GM18951 (cell line): ENCODE data around the gene ARTN.

ENCODE experiments used
- POLR2A ChIP-seq: IDR thresholded peaks from 4 replicates; pipeline ENCODE4 v1.6.1; 2011; ENCODE audit warnings: mild to moderate bottlenecking; ENCODE audit not compliant: insufficient read length, insufficient read depth; ENCODE audit errors: extremely low read depth
- in situ Hi-C: fragments of 300-500 bp; cut with MboI; formaldehyde crosslinking; loops from one replicate; pipeline ENCODE4 v1.12.0; 2022; ENCODE audit warnings: low sequenced_read_pairs, mixed read lengths, inconsistent platforms; ENCODE audit not compliant: unreplicated experiment

The ARTN gene

GRCh38 chr1:43932786-43933385 lies 715 bp upstream of the ARTN start:
- in situ Hi-C loops, result loop anchor here (10.0 kb wide), 2 partner anchors 178 to 398 kb away; partner anchors contain the start of gene PTPRF
- no peak for TF ChIP-seq POLR2A

- in situ Hi-C loops, result loop anchor here (10.0 kb wide), 2 partner anchors 180 to 400 kb away; partner anchors contain the start of gene PTPRF
- TF ChIP-seq POLR2A, result no peak
Measured at GRCh38 chr1:43934101-43934985, 742 bp downstream of the ARTN start.

GRCh38 chr1:43934986-43935324 lies 1.4 kb downstream of the ARTN start:
- no peak for TF ChIP-seq POLR2A
- in situ Hi-C loops, result loop anchor here (10.0 kb wide), 2 partner anchors 180 to 400 kb away; partner anchors contain the start of gene PTPRF

- no peak for TF ChIP-seq POLR2A
Measured at GRCh38 chr1:43935711-43936427, 2.3 kb downstream of the ARTN start.

GRCh38 chr1:43936431-43937151 lies 3.0 kb downstream of the ARTN start:
- TF ChIP-seq POLR2A, result no peak
- in situ Hi-C loops, result loop anchor here (10.0 kb wide), 2 partner anchors 182 to 402 kb away; partner anchors contain the start of gene PTPRF

More at GRCh38 chr1:43935711-43936427, 2.3 kb downstream of the ARTN start:
- in situ Hi-C loops, result loop anchor here (10.0 kb wide), 2 partner anchors 181 to 401 kb away; partner anchors contain the start of gene PTPRF

- no peak for TF ChIP-seq POLR2A
- in situ Hi-C loops, result loop anchor here (10.0 kb wide), 2 partner anchors 183 to 403 kb away; partner anchors contain the start of gene PTPRF
Measured at GRCh38 chr1:43937179-43937865, 3.7 kb downstream of the ARTN start.

- TF ChIP-seq POLR2A, result no peak
- in situ Hi-C loops, result loop anchor here (10.0 kb wide), 2 partner anchors 184 to 404 kb away; partner anchors contain the start of gene PTPRF
Measured at GRCh38 chr1:43938383-43938782, 4.8 kb downstream of the ARTN start.

GRCh38 chr1:43938892-43939587 lies 5.4 kb downstream of the ARTN start:
- TF ChIP-seq POLR2A, result no peak
- in situ Hi-C loops, result loop anchor here (10.0 kb wide), 2 partner anchors 184 to 404 kb away; partner anchors contain the start of gene PTPRF

GRCh38 chr1:43942411-43942810 lies 8.8 kb downstream of the ARTN start:
- in situ Hi-C loops, result no loop called here
- TF ChIP-seq POLR2A, result no peak

GRCh38 chr1:43944860-43945259 lies 11.3 kb downstream of the ARTN start:
- no peak for TF ChIP-seq POLR2A
- in situ Hi-C loops, result no loop called here

- in situ Hi-C loops, result no loop called here
- TF ChIP-seq POLR2A, result no peak
Measured at GRCh38 chr1:43945674-43946235, 12.2 kb downstream of the ARTN start.
